Measurements from ENCODE around the gene FAM169A. TPM values are rescaled to one million over a fixed set of nuclear protein-coding genes. Genes with fewer than 3 reads are reported as not detected.
"Not testable (repeated sequence)": the region's sequence is repeated elsewhere in the genome, so short reads cannot be mapped to it uniquely, and the experiment has no call there.

Gene FAM169A
- total RNA-seq, 1 donor from 2014 or later, result 2.6 TPM

GRCh38 chr5:74763504-74763903, 102.7 kb downstream of the FAM169A start:
- H3K4me1 Mint-ChIP-seq, result peaks cover 21% of the 10 kb centered on the region
- no peak for DNase-seq
- intact Hi-C loops (cut with micrococcal nuclease), result loop anchor here (10.0 kb wide), 3 partner anchors 859 to 1641 kb away; partner anchors contain the start of genes ANKRA2, IQGAP2 and UTP15
- H3K27ac Mint-ChIP-seq, result no peak overlapping the region
- no peaks in the 10 kb centered on the region for H3K9me3 Mint-ChIP-seq
- H3K36me3 Mint-ChIP-seq (ENCODE audit: low read depth), result peaks cover 28% of the 10 kb centered on the region
- H3K4me3 Mint-ChIP-seq, result no peak overlapping the region
- no peaks in the 10 kb centered on the region for H3K27me3 Mint-ChIP-seq

- H3K27me3 Mint-ChIP-seq, result no peaks in the 10 kb centered on the region
- DNase-seq, result no peak
- peaks cover 16% of the 10 kb centered on the region for H3K4me1 Mint-ChIP-seq
- peak overlapping the region; percentile 64 for H3K27ac Mint-ChIP-seq
- intact Hi-C loops (cut with micrococcal nuclease), result loop anchor here (10.0 kb wide), 3 partner anchors 858 to 1642 kb away; partner anchors contain the start of genes ANKRA2, IQGAP2 and UTP15
- H3K9me3 Mint-ChIP-seq, result no peaks in the 10 kb centered on the region
- peaks cover 32% of the 10 kb centered on the region for H3K36me3 Mint-ChIP-seq (ENCODE audit: low read depth)
- H3K4me3 Mint-ChIP-seq, result no peak overlapping the region
Observed at GRCh38 chr5:74762599-74762998, 103.6 kb downstream of the FAM169A start.

DNA sequence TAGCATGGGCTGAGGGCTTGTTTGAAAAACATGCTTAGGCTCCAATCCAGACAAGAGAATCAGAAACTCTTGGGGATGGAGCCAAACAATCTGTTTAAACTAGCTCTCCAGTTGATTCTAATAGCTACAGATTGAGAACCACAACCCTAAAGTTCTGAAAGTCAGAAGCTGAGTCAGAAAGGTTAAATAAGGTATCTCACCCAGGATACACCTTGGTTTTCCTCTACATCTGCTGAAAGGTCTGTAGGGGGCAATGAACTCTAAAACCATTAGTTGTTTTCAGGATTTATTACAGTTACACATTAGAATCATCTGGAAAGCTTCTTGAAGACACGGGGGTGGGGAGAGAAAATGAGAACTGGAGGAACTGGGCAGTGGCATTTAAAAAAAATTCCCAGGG, 104.9 kb downstream of the FAM169A start:
- Mint-ChIP-seq H3K9me3 (peaks cover 5% of the 10 kb centered on the region), H3K27ac (no peak overlapping the region), H3K27me3 (no peaks in the 10 kb centered on the region), H3K36me3 (ENCODE audit: low read depth) (peaks cover 43% of the 10 kb centered on the region), H3K4me3 (no peak overlapping the region), H3K4me1 (peaks cover 16% of the 10 kb centered on the region)
- intact Hi-C loops (cut with micrococcal nuclease), result loop anchor here (10.0 kb wide), 3 partner anchors 856 to 1644 kb away; partner anchors contain the start of genes ANKRA2, IQGAP2 and UTP15
- DNase-seq, result no peak

DNA sequence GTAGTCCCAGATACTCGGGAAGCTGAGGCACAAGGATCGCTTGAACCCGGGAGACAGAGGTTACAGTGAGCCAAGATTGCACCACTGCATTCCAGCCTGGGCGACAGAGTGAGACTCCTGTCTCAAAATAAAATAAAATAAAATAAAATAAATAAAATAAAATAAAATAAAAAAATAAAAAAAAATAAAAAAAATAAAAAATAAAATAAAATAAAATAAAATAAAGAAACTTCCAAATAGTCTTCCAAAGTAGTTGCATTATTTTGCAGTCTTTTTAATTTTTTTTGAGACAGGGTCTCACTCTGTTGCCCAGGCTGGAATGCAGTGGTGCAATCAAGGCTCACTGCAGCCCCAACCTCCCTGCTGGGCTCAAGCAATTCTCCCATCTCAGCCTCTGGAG, 117.4 kb downstream of the FAM169A start:
- H3K27me3 Mint-ChIP-seq; intact Hi-C loops (cut with micrococcal nuclease); H3K4me3 Mint-ChIP-seq; H3K9me3 Mint-ChIP-seq; H3K4me1 Mint-ChIP-seq; H3K27ac Mint-ChIP-seq; DNase-seq: not testable (repeated sequence)
- peaks cover 47% of the 10 kb centered on the region for H3K36me3 Mint-ChIP-seq (ENCODE audit: low read depth)

DNA sequence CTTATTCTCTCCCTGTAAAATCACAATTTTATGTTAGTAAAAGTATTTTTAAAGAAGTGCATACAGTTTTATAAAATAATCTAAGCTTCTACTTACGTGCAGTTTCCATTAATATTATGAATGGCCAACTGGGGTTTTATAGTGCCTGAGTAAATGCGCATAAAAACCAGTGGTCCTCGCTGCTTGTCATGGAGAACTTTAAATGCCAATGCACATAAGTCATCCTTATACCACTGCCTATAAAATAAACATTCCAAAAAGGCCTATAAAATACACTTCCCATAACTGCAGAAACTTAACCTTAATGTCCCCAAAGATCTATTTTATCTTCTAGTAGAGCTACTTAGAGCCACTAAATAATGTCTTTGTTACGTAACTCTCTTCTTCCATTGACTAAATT, 127.8 kb downstream of the FAM169A start:
- no peaks in the 10 kb centered on the region for H3K9me3 Mint-ChIP-seq
- H3K27me3 Mint-ChIP-seq, result no peaks in the 10 kb centered on the region
- no peak overlapping the region for H3K4me3 Mint-ChIP-seq
- no peak overlapping the region for H3K27ac Mint-ChIP-seq
- H3K36me3 Mint-ChIP-seq (ENCODE audit: low read depth), result peaks cover 44% of the 10 kb centered on the region
- DNase-seq, result no peak
- intact Hi-C loops (cut with micrococcal nuclease), result no loop called here
- no peaks in the 10 kb centered on the region for H3K4me1 Mint-ChIP-seq

GRCh38 chr5:74736759-74737158, 129.4 kb downstream of the FAM169A start:
- peaks cover 45% of the 10 kb centered on the region for H3K36me3 Mint-ChIP-seq (ENCODE audit: low read depth)
- no peak overlapping the region for H3K4me3 Mint-ChIP-seq
- H3K9me3 Mint-ChIP-seq, result no peaks in the 10 kb centered on the region
- intact Hi-C loops (cut with micrococcal nuclease), result no loop called here
- DNase-seq, result no peak
- H3K4me1 Mint-ChIP-seq, result no peaks in the 10 kb centered on the region
- H3K27me3 Mint-ChIP-seq, result no peaks in the 10 kb centered on the region
- no peak overlapping the region for H3K27ac Mint-ChIP-seq

Other genes with a start within 250 kb of the FAM169A start
- 1.2 and 2.0 TPM in 2 replicates for gene ENC1, start 225.7 kb downstream of the FAM169A start, total RNA-seq
- 60.7 and 61.2 TPM in 2 replicates for gene HEXB, start 181.2 kb downstream of the FAM169A start, total RNA-seq
- 37.9 and 42.7 TPM in 2 replicates for gene GFM2, start 99.3 kb downstream of the FAM169A start, total RNA-seq
- gene NSA2, start 99.1 kb downstream of the FAM169A start, total RNA-seq, result 94.0 and 95.8 TPM in 2 replicates
- gene GCNT4, start 186.2 kb upstream of the FAM169A start, total RNA-seq, result 0.52 and 0.70 TPM in 2 replicates